Smooth muscle cell (in vitro differentiated cells): Measurements from ENCODE around the gene S1PR5. TPM values are rescaled to one million over a fixed set of nuclear protein-coding genes. Genes with fewer than 3 reads are reported as not detected.
"Not testable (repeated sequence)": the region's sequence is repeated elsewhere in the genome, so short reads cannot be mapped to it uniquely, and the experiment has no call there.

Experiments
- DNase-seq: peaks from one replicate; lab custom pipeline; 2025; ENCODE audit not compliant: unreplicated experiment; lab: John Stamatoyannopoulos, UW
- H2AFZ ChIP-seq: fragments of 200-600 bp; sonication (generic); 2 replicates; pipeline ENCODE4 v1.6.0; 2016; ENCODE audit warnings: antibody characterized with exemption, low read depth, mild to moderate bottlenecking
- H3F3A ChIP-seq: fragments of 200-600 bp; sonication (generic); 2 replicates; pipeline ENCODE4 v1.6.0; 2017; ENCODE audit warnings: antibody characterized with exemption, low read depth
- H3K27ac ChIP-seq: fragments of 200-600 bp; sonication (generic); 2 replicates; pipeline ENCODE4 v1.5.1; 2016; ENCODE audit warnings: low read depth, mild to moderate bottlenecking
- H3K27me3 ChIP-seq: fragments of 200-600 bp; sonication (generic); 2 replicates; pipeline ENCODE4 v1.6.1; 2016; ENCODE audit warnings: low read depth, mild to moderate bottlenecking
- H3K36me3 ChIP-seq: fragments of 200-600 bp; sonication (generic); 2 replicates; pipeline ENCODE4 v1.5.1; 2016; ENCODE audit warnings: low read depth
- H3K4me1 ChIP-seq: fragments of 200-600 bp; sonication (generic); 2 replicates; pipeline ENCODE4 v1.5.1; 2016; ENCODE audit warnings: low read depth
- H3K4me2 ChIP-seq: fragments of 200-600 bp; sonication (generic); 2 replicates; pipeline ENCODE4 v1.6.0; 2016; ENCODE audit warnings: mild to moderate bottlenecking
- H3K4me3 ChIP-seq: fragments of 200-600 bp; sonication (generic); 2 replicates; pipeline ENCODE4 v1.5.1; 2016; ENCODE audit warnings: mild to moderate bottlenecking
- H3K79me2 ChIP-seq: fragments of 200-600 bp; sonication (generic); 2 replicates; pipeline ENCODE4 v1.6.0; 2016; ENCODE audit warnings: low read depth, mild to moderate bottlenecking
- H3K9ac ChIP-seq: fragments of 200-600 bp; sonication (generic); 2 replicates; pipeline ENCODE4 v1.6.0; 2016; ENCODE audit warnings: low read depth
- H3K9me3 ChIP-seq: fragments of 200-600 bp; sonication (generic); replicated peaks from 2 replicates; pipeline ENCODE4 v1.5.1; 2016; ENCODE audit warnings: low read depth
- H4K20me1 ChIP-seq: fragments of 200-600 bp; sonication (generic); 2 replicates; pipeline ENCODE4 v1.6.0; 2016; ENCODE audit warnings: low read depth
- CTCF ChIP-seq: fragments of 200-600 bp; sonication (generic); IDR thresholded peaks from 2 replicates; pipeline ENCODE4 v1.5.1; 2017; ENCODE audit warnings: borderline replicate concordance, mild to moderate bottlenecking, antibody characterized with exemption; ENCODE audit not compliant: insufficient read depth, poor library complexity, severe bottlenecking
- whole genome bisulfite sequencing: methylation state at CpG from one replicate; pipeline ENCODE4 v1.1.7; 2016; ENCODE audit warnings: low lambda C conversion rate; 5-methylcytosine and 5-hydroxymethylcytosine counted together
- polyA plus RNA-seq: library from polyadenylated mRNA; unstranded; fragments of >200 nt; fragmentation: Nextera tagmentation; extraction: Ambion mirVana; gene quantifications from 2 replicates; pipeline ENCODE4 v1.2.1, GENCODE V29; 2016
- total RNA-seq: library from RNA; depleted of rRNA; stranded (reverse); fragments of >200 nt; gene quantifications from 2 replicates; pipeline ENCODE4 v1.2.3, GENCODE V29; 2014

The S1PR5 gene
- total and polyA plus RNA-seq, 2 experiments from 2014 or later, result 5.3 to 9.0 TPM

GRCh38 chr19:10552510-10553053 lies 35.3 kb upstream of the S1PR5 start:
- Histone ChIP-seq H3K27ac (no peak overlapping the region), H3K4me2 (no peak overlapping the region), H3K4me3 (no peak overlapping the region), H3K79me2 (no peaks in the 10 kb centered on the region), H3K9ac (no peak overlapping the region), H3K36me3 (no peaks in the 10 kb centered on the region), H3K27me3 (no peaks in the 10 kb centered on the region), H3K4me1 (no peaks in the 10 kb centered on the region), H4K20me1 (peaks cover 17% of the 10 kb centered on the region), H2AFZ (no peak overlapping the region), H3F3A (peaks cover 12% of the 10 kb centered on the region), H3K9me3 (no peaks in the 10 kb centered on the region)
- TF ChIP-seq CTCF, result no peak
- no peak for DNase-seq
- WGBS, result 97% methylated on average over 12 of the region's 12 CpGs

- Histone ChIP-seq H3K36me3 (no peaks in the 10 kb centered on the region), H3K79me2 (peaks cover 4% of the 10 kb centered on the region), H3K27me3 (no peaks in the 10 kb centered on the region), H2AFZ (no peak overlapping the region), H3K9me3 (no peaks in the 10 kb centered on the region), H3K4me1 (no peaks in the 10 kb centered on the region), H3K9ac (no peak overlapping the region), H3K4me3 (no peak overlapping the region), H3K4me2 (no peak overlapping the region), H3F3A (peaks cover 12% of the 10 kb centered on the region), H3K27ac (no peak overlapping the region), H4K20me1 (peaks cover 17% of the 10 kb centered on the region)
- no peak for DNase-seq
- no peak for TF ChIP-seq CTCF
- WGBS, result 98% methylated on average over 12 of the region's 12 CpGs
These were observed 34.6 kb upstream of the S1PR5 start for GRCh38 chr19:10551698-10552301.

- H3K36me3 ChIP-seq, H3K4me1 ChIP-seq, H2AFZ ChIP-seq, DNase-seq, H3K9ac ChIP-seq, H3K27ac ChIP-seq, H3K4me3 ChIP-seq, H3K27me3 ChIP-seq, H3K4me2 ChIP-seq, H3K9me3 ChIP-seq: not testable (repeated sequence)
- Histone ChIP-seq H3F3A (peaks cover 12% of the 10 kb centered on the region), H3K79me2 (peaks cover 10% of the 10 kb centered on the region), H4K20me1 (peaks cover 17% of the 10 kb centered on the region)
- 98% methylated on average over 9 of the region's 9 CpGs for WGBS
These were observed 33.8 kb upstream of the S1PR5 start for GRCh38 chr19:10551006-10551405.

GRCh38 chr19:10550336-10550735 lies 33.1 kb upstream of the S1PR5 start:
- H3K36me3 ChIP-seq, result no peaks in the 10 kb centered on the region
- DNase-seq, result no peak
- no peaks in the 10 kb centered on the region for H3K27me3 ChIP-seq
- peaks cover 12% of the 10 kb centered on the region for H3F3A ChIP-seq
- H3K4me1 ChIP-seq, result no peaks in the 10 kb centered on the region
- H3K27ac ChIP-seq, result no peak overlapping the region
- H4K20me1 ChIP-seq, result peaks cover 17% of the 10 kb centered on the region
- no peak for TF ChIP-seq CTCF
- peaks cover 17% of the 10 kb centered on the region for H3K79me2 ChIP-seq
- WGBS, result 99% methylated on average over 6 of the region's 6 CpGs
- H3K9me3 ChIP-seq, result no peaks in the 10 kb centered on the region
- H3K4me2 ChIP-seq, result no peak overlapping the region
- no peak overlapping the region for H2AFZ ChIP-seq
- H3K4me3 ChIP-seq, result no peak overlapping the region
- H3K9ac ChIP-seq, result no peak overlapping the region
